ENCODE data around the gene ACAA2. TPM values are rescaled to one million over a fixed set of nuclear protein-coding genes. Genes with fewer than 3 reads are reported as not detected.

Gene ACAA2
- total RNA-seq, 1 experiment from 2014 or later, result 136 TPM

DNA sequence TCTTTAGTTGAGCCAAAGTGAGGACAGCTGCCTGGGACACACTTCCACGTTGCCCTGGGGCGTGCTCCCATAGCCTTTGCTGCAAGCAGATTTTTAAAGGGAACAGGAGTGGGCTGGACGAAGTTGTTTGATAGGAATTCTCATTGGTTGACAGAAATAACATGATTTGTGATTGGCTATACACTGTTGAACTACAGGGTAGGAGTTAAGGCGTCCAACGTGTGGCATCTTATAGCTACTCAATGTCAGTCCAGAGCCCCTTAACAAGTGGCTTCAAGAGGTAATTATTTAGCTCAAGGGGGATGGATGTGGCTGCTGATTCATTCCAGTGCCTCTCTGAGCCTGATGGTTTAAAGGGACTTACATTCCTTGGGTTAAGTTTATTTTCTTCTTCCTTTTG lies 65.5 kb downstream of the ACAA2 start:
- no peak for TF ChIP-seq GABPB1 (CRISPR knock-in tag; IDR thresholded peaks at IDR 0.05)
- TF ChIP-seq, protein P1, sequence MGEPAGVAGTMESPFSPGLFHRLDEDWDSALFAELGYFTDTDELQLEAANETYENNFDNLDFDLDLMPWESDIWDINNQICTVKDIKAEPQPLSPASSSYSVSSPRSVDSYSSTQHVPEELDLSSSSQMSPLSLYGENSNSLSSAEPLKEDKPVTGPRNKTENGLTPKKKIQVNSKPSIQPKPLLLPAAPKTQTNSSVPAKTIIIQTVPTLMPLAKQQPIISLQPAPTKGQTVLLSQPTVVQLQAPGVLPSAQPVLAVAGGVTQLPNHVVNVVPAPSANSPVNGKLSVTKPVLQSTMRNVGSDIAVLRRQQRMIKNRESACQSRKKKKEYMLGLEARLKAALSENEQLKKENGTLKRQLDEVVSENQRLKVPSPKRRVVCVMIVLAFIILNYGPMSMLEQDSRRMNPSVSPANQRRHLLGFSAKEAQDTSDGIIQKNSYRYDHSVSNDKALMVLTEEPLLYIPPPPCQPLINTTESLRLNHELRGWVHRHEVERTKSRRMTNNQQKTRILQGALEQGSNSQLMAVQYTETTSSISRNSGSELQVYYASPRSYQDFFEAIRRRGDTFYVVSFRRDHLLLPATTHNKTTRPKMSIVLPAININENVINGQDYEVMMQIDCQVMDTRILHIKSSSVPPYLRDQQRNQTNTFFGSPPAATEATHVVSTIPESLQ (CRISPR knock-in tag; IDR thresholded peaks at IDR 0.05), result no peak
- TF ChIP-seq NR3C1 (CRISPR knock-in tag; conservative IDR thresholded peaks at IDR 0.05; ENCODE audit: low read depth), result no peak
- no peak for TF ChIP-seq TCF7 (CRISPR knock-in tag; IDR thresholded peaks at IDR 0.05; ENCODE audit: low read depth)
- TF ChIP-seq CBFB (CRISPR knock-in tag; IDR thresholded peaks at IDR 0.05; ENCODE audit: low read depth), result no peak
- TF ChIP-seq, protein P2, sequence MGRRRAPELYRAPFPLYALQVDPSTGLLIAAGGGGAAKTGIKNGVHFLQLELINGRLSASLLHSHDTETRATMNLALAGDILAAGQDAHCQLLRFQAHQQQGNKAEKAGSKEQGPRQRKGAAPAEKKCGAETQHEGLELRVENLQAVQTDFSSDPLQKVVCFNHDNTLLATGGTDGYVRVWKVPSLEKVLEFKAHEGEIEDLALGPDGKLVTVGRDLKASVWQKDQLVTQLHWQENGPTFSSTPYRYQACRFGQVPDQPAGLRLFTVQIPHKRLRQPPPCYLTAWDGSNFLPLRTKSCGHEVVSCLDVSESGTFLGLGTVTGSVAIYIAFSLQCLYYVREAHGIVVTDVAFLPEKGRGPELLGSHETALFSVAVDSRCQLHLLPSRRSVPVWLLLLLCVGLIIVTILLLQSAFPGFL (CRISPR knock-in tag; IDR thresholded peaks at IDR 0.05; ENCODE audit: borderline replicate concordance), result no peak
- TF ChIP-seq SOX15 (CRISPR knock-in tag; IDR thresholded peaks at IDR 0.05), result no peak
- TF ChIP-seq, protein P3, sequence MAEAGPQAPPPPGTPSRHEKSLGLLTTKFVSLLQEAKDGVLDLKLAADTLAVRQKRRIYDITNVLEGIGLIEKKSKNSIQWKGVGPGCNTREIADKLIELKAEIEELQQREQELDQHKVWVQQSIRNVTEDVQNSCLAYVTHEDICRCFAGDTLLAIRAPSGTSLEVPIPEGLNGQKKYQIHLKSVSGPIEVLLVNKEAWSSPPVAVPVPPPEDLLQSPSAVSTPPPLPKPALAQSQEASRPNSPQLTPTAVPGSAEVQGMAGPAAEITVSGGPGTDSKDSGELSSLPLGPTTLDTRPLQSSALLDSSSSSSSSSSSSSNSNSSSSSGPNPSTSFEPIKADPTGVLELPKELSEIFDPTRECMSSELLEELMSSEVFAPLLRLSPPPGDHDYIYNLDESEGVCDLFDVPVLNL (CRISPR knock-in tag; IDR thresholded peaks at IDR 0.05; ENCODE audit: borderline replicate concordance, low read depth), result no peak
- TF ChIP-seq, protein P4, sequence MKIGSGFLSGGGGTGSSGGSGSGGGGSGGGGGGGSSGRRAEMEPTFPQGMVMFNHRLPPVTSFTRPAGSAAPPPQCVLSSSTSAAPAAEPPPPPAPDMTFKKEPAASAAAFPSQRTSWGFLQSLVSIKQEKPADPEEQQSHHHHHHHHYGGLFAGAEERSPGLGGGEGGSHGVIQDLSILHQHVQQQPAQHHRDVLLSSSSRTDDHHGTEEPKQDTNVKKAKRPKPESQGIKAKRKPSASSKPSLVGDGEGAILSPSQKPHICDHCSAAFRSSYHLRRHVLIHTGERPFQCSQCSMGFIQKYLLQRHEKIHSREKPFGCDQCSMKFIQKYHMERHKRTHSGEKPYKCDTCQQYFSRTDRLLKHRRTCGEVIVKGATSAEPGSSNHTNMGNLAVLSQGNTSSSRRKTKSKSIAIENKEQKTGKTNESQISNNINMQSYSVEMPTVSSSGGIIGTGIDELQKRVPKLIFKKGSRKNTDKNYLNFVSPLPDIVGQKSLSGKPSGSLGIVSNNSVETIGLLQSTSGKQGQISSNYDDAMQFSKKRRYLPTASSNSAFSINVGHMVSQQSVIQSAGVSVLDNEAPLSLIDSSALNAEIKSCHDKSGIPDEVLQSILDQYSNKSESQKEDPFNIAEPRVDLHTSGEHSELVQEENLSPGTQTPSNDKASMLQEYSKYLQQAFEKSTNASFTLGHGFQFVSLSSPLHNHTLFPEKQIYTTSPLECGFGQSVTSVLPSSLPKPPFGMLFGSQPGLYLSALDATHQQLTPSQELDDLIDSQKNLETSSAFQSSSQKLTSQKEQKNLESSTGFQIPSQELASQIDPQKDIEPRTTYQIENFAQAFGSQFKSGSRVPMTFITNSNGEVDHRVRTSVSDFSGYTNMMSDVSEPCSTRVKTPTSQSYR (CRISPR knock-in tag; IDR thresholded peaks at IDR 0.05), result no peak
- no peak for TF ChIP-seq FOXP1 (CRISPR knock-in tag; IDR thresholded peaks at IDR 0.05; ENCODE audit: borderline replicate concordance)
- TF ChIP-seq, protein P5, sequence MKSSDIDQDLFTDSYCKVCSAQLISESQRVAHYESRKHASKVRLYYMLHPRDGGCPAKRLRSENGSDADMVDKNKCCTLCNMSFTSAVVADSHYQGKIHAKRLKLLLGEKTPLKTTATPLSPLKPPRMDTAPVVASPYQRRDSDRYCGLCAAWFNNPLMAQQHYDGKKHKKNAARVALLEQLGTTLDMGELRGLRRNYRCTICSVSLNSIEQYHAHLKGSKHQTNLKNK (CRISPR knock-in tag; IDR thresholded peaks at IDR 0.05), result no peak
- TF ChIP-seq, protein P6, sequence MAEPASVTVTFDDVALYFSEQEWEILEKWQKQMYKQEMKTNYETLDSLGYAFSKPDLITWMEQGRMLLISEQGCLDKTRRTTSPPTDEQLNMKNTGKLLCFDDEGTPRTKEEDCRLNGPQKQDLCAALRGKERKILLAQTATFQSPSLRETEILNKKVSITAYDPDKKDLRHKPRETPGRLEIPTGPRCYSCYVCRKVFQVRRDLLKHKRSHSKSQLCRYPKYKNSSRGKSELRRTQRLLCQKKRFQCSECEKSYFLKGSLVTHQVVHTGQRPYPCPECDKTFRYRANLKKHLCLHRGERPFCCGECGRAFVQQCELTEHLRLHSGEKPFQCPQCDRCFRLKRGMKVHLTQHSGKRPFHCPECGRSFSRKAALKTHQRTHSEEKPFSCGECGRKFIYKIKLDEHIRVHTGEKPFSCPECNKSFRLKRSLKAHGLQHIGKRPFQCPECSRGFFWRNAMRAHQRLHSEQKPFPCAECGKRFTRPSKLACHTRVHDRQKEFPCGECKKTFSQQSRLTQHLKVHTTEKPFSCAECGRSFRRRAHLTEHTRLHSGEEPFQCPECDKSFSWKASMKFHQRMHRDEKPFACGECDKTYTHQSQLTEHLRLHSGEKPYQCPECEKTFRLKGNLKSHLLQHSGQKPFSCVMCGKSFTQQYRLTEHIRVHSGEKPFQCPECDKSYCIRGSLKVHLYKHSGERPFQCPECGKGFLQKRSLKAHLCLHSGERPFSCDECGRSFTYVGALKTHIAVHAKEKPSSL (CRISPR knock-in tag; conservative IDR thresholded peaks at IDR 0.05), result no peak
- TF ChIP-seq IRF2 (CRISPR knock-in tag; IDR thresholded peaks at IDR 0.05; ENCODE audit: borderline replicate concordance, low read depth), result no peak
- ATAC-seq (peak; percentile 81), DNase-seq (ENCODE audit: low spot score) (no peak)
- H3K27ac Mint-ChIP-seq, result no peak overlapping the region
- H3K9me3 Mint-ChIP-seq, result peaks cover 5% of the 10 kb centered on the region; the same call in 1 of the 2 replicates
- ChIA-PET POLR2A (interaction anchor here (0.6 kb wide), 1 partner anchor 160 kb away, joined by 4 read pairs; no protein-coding TSS in a partner anchor), CTCF (no interaction called here)
- H3K27me3 Mint-ChIP-seq (ENCODE audit: low read depth), result no peaks in the 10 kb centered on the region; the same call in 1 of the 2 replicates
- H3K36me3 Mint-ChIP-seq, result no peaks in the 10 kb centered on the region
- H3K4me3 Mint-ChIP-seq, result no peak overlapping the region
- H3K4me1 Mint-ChIP-seq, result peaks cover 34% of the 10 kb centered on the region

Measured in WTC11 (cell line).